ENCODE data around the gene CHRND. TPM values are rescaled to one million over a fixed set of nuclear protein-coding genes. Genes with fewer than 3 reads are reported as not detected.

The CHRND gene
- total and polyA plus RNA-seq, 12 donors, result 0.03 to 0.57 (median 0.17) TPM; not detected in 8

- Histone ChIP-seq H3K36me3 (peaks cover 0 to 88% (median 49%) of the 10 kb centered on the region in 9 donors), H3K27me3 (no peaks in the 10 kb centered on the region), H3K4me3 (no peak overlapping the region), H3K9me3 (no peaks in the 10 kb centered on the region), H3K27ac (no peak overlapping the region), H3K4me1 (peaks cover 0 to 14% (median 0%) of the 10 kb centered on the region in 9 donors)
- no peak for DNase-seq
- WGBS, 2 donors, result 94 to 96% methylated on average over 5 of the region's 5 CpGs
- ATAC-seq, result no peak
- no peak for TF ChIP-seq CTCF (IDR thresholded peaks at IDR 0.05)
- intact Hi-C loops (cut with DNase I), result no loop called here
These were observed 48.9 kb downstream of the CHRND start for GRCh38 chr2:232574674-232575403.

GRCh38 chr2:232575404-232575746 lies 49.4 kb downstream of the CHRND start:
- peaks cover 0 to 85% (median 44%) of the 10 kb centered on the region in 9 donors for H3K36me3 ChIP-seq
- TF ChIP-seq CTCF (IDR thresholded peaks at IDR 0.05), result no peak
- no peak overlapping the region for H3K4me3 ChIP-seq
- intact Hi-C loops (cut with DNase I), result no loop called here
- 98 to 100% methylated on average over 1 of the region's 1 CpG for WGBS, 2 donors
- no peaks in the 10 kb centered on the region for H3K27me3 ChIP-seq
- no peak for DNase-seq
- no peak overlapping the region for H3K27ac ChIP-seq
- H3K4me1 ChIP-seq, result peaks cover 0 to 14% (median 0%) of the 10 kb centered on the region in 9 donors
- H3K9me3 ChIP-seq, result no peaks in the 10 kb centered on the region
- no peak for ATAC-seq

- Histone ChIP-seq H3K36me3 (peaks cover 0 to 85% (median 44%) of the 10 kb centered on the region in 9 donors), H3K4me3 (no peak overlapping the region), H3K27me3 (no peaks in the 10 kb centered on the region), H3K4me1 (peaks cover 0 to 14% (median 0%) of the 10 kb centered on the region in 9 donors), H3K9me3 (no peaks in the 10 kb centered on the region), H3K27ac (peak overlapping the region in 1 of 10 donors; percentile 8)
- 87 to 94% methylated on average over 2 of the region's 2 CpGs for WGBS, 2 donors
- DNase-seq (no peak), ATAC-seq (peak in 1 of 8 donors; percentile 21)
- TF ChIP-seq CTCF (IDR thresholded peaks at IDR 0.05), result no peak
- intact Hi-C loops (cut with DNase I), result no loop called here
These were observed 51.0 kb downstream of the CHRND start for GRCh38 chr2:232576995-232577394.

GRCh38 chr2:232577841-232578240 lies 51.9 kb downstream of the CHRND start:
- H3K9me3 ChIP-seq, result no peaks in the 10 kb centered on the region
- 87 to 88% methylated on average over 2 of the region's 2 CpGs for WGBS, 2 donors
- H3K27ac ChIP-seq, result no peak overlapping the region
- intact Hi-C loops (cut with DNase I), result no loop called here
- H3K4me1 ChIP-seq, result peaks cover 0 to 14% (median 0%) of the 10 kb centered on the region in 9 donors
- H3K4me3 ChIP-seq, result no peak overlapping the region
- peaks cover 0 to 85% (median 38%) of the 10 kb centered on the region in 9 donors for H3K36me3 ChIP-seq
- no peak for ATAC-seq
- no peak for TF ChIP-seq CTCF (IDR thresholded peaks at IDR 0.05)
- H3K27me3 ChIP-seq, result no peaks in the 10 kb centered on the region
- DNase-seq, result no peak

All from heart right ventricle (tissue), 16 donors.